CD4-positive, CD25-positive, alpha-beta regulatory T cell (primary cell): Measurements from ENCODE around the gene SLC10A7. TPM values are rescaled to one million over a fixed set of nuclear protein-coding genes. Genes with fewer than 3 reads are reported as not detected.
"Not testable (repeated sequence)": the region's sequence is repeated elsewhere in the genome, so short reads cannot be mapped to it uniquely, and the experiment has no call there.

Source experiments
- ATAC-seq, 2 donors: fragments of 150-1000 bp; cut with Tn5 transposase; one replicate each; pipeline ENCODE4 v1.10.0; 2021; ENCODE audit warnings: low read depth in 2 of 2, moderate number of reproducible peaks in 2 of 2, moderate library complexity in 1 of 2
- DNase-seq, 3 donors: peaks; one replicate each; pipeline versions ENCODE4 v3.0.0 to v3.0.0-alpha.2; 2012 to 2022; ENCODE audit warnings: mixed read lengths in 1 of 3
- H3K27ac ChIP-seq: one replicate; pipeline ENCODE4 v1.7.0; 2013; ENCODE audit warnings: mild to moderate bottlenecking, low read length; ENCODE audit not compliant: insufficient read depth, poor library complexity, severe bottlenecking
- H3K27me3 ChIP-seq: one replicate; pipeline ENCODE4 v1.7.0; 2013; ENCODE audit warnings: low read length; ENCODE audit not compliant: control insufficient read depth, insufficient read depth
- H3K36me3 ChIP-seq: one replicate; pipeline ENCODE4 v1.7.0; 2013; ENCODE audit warnings: mild to moderate bottlenecking, low read length, moderate library complexity; ENCODE audit not compliant: control insufficient read depth, insufficient read depth
- H3K4me1 ChIP-seq: 2 replicates; pipeline ENCODE4 v1.7.0; 2013; ENCODE audit warnings: mild to moderate bottlenecking, low read length; ENCODE audit not compliant: insufficient read depth, control insufficient read depth, poor library complexity, severe bottlenecking
- H3K4me3 ChIP-seq: one replicate; pipeline ENCODE4 v1.7.0; 2013; ENCODE audit warnings: low read depth, mild to moderate bottlenecking, low read length, moderate library complexity
- H3K9me3 ChIP-seq, 2 experiments: 1 replicate in 1 of 2; 2 replicates in 1 of 2; pipeline ENCODE4 v1.7.0; 2013; ENCODE audit warnings: low read length in 2 of 2, mild to moderate bottlenecking in 1 of 2, moderate library complexity in 1 of 2; ENCODE audit not compliant: control insufficient read depth in 2 of 2
- H3K27ac Mint-ChIP-seq, 3 donors: one replicate each; pipeline ENCODE4 v1.8.0; 2020 to 2022; ENCODE audit warnings: mild to moderate bottlenecking in 3 of 3, mixed read lengths in 3 of 3, moderate library complexity in 2 of 3
- H3K27me3 Mint-ChIP-seq: one replicate; pipeline ENCODE4 v1.8.0; 2022; ENCODE audit warnings: mild to moderate bottlenecking, mixed read lengths
- H3K36me3 Mint-ChIP-seq: one replicate; pipeline ENCODE4 v1.8.0; 2020; ENCODE audit warnings: mixed read lengths
- H3K4me1 Mint-ChIP-seq, 4 donors: one replicate each; pipeline ENCODE4 v1.8.0; 2020 to 2022; ENCODE audit warnings: mixed read lengths in 4 of 4, mild to moderate bottlenecking in 1 of 4
- H3K4me3 Mint-ChIP-seq, 4 donors: one replicate each; pipeline ENCODE4 v1.8.0; 2020 to 2022; ENCODE audit warnings: mild to moderate bottlenecking in 4 of 4, mixed read lengths in 4 of 4, moderate library complexity in 3 of 4
- H3K9me3 Mint-ChIP-seq, 7 donors: one replicate each; pipeline ENCODE4 v1.8.0; 2020 to 2022; ENCODE audit warnings: mixed read lengths in 7 of 7, mild to moderate bottlenecking in 3 of 7, moderate library complexity in 2 of 7
- polyA plus RNA-seq, 4 donors: library from polyadenylated mRNA; unstranded; fragments of 300-500 nt; fragmentation: Illumina TruSeq; gene quantifications; one replicate each; pipeline ENCODE4 v1.2.3, GENCODE V29; 2021
- total RNA-seq: library from RNA; stranded (reverse); gene quantifications from one replicate; pipeline ENCODE4 v1.2.3, GENCODE V29; 2022

Gene SLC10A7
- total and polyA plus RNA-seq, 5 donors from 2014 or later: 8.6 to 24.1 (median 10.4) TPM

GRCh38 chr4:146379744-146380143 lies 142.0 kb downstream of the SLC10A7 start:
- Histone ChIP-seq H3K4me3 (no peak overlapping the region), H3K36me3 (no peaks in the 10 kb centered on the region), H3K27ac (no peak overlapping the region), H3K4me1 (no peaks in the 10 kb centered on the region), H3K9me3 (no peaks in the 10 kb centered on the region), H3K27me3 (no peaks in the 10 kb centered on the region)
- H3K4me3 Mint-ChIP-seq: no peak overlapping the region
- H3K9me3 Mint-ChIP-seq: no peaks in the 10 kb centered on the region
- H3K27me3 Mint-ChIP-seq: no peaks in the 10 kb centered on the region
- H3K36me3 Mint-ChIP-seq: peaks cover 11% of the 10 kb centered on the region
- H3K27ac Mint-ChIP-seq: no peak overlapping the region
- H3K4me1 Mint-ChIP-seq: peaks cover 4 to 17% (median 11%) of the 10 kb centered on the region in 4 donors
- ATAC-seq: no peak
- no peak for DNase-seq

GRCh38 chr4:146371812-146372211 lies 149.9 kb downstream of the SLC10A7 start:
- H3K27me3 Mint-ChIP-seq: no peaks in the 10 kb centered on the region
- H3K4me3 ChIP-seq: no peak overlapping the region

DNA sequence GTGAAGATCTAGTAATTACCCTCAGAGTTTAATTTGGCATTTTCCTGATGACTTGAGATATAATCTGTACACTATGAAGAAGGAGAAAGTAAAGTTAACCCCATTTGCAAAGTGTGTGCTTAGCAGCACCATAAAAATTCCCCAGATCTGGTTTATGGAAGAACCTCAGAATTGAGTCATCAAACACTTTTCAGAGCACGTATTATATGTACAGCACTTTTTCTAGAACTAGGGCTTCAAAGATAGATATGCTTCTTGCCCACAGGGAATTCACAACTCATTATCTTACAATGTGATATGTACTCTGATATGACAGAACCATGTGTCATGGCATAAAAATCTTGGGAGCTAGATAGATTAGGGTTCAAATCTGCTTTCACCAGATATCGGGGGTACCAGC lies 150.9 kb downstream of the SLC10A7 start:
- no peak for ATAC-seq
- no peaks in the 10 kb centered on the region for H3K9me3 ChIP-seq
- H3K27ac Mint-ChIP-seq: no peak overlapping the region

More at GRCh38 chr4:146371812-146372211, 149.9 kb downstream of the SLC10A7 start:
- H3K27ac Mint-ChIP-seq: no peak overlapping the region
- Histone ChIP-seq H3K27ac (no peak overlapping the region), H3K36me3 (no peaks in the 10 kb centered on the region), H3K27me3 (no peaks in the 10 kb centered on the region), H3K4me1 (no peaks in the 10 kb centered on the region), H3K9me3 (no peaks in the 10 kb centered on the region)
- no peak for ATAC-seq
- H3K36me3 Mint-ChIP-seq: peaks cover 4% of the 10 kb centered on the region
- no peak for DNase-seq
- H3K4me3 Mint-ChIP-seq: no peak overlapping the region
- H3K4me1 Mint-ChIP-seq: peaks cover 0 to 22% (median 10%) of the 10 kb centered on the region in 4 donors
- no peaks in the 10 kb centered on the region for H3K9me3 Mint-ChIP-seq

GRCh38 chr4:146369446-146369845 lies 152.3 kb downstream of the SLC10A7 start:
- Mint-ChIP-seq H3K4me1 (peaks cover 0 to 18% (median 10%) of the 10 kb centered on the region in 4 donors), H3K36me3 (no peaks in the 10 kb centered on the region), H3K27me3 (no peaks in the 10 kb centered on the region), H3K9me3 (no peaks in the 10 kb centered on the region), H3K27ac (no peak overlapping the region), H3K4me3 (no peak overlapping the region)
- no peak for ATAC-seq
- H3K9me3 ChIP-seq: no peaks in the 10 kb centered on the region
- no peak overlapping the region for H3K27ac ChIP-seq
- no peaks in the 10 kb centered on the region for H3K36me3 ChIP-seq
- no peak for DNase-seq
- no peaks in the 10 kb centered on the region for H3K4me1 ChIP-seq
- H3K4me3 ChIP-seq: no peak overlapping the region
- no peaks in the 10 kb centered on the region for H3K27me3 ChIP-seq

More for the DNA sequence above, 150.9 kb downstream of the SLC10A7 start:
- no peaks in the 10 kb centered on the region for H3K4me1 ChIP-seq
- no peaks in the 10 kb centered on the region for H3K36me3 ChIP-seq
- Mint-ChIP-seq H3K4me1 (peaks cover 0 to 23% (median 10%) of the 10 kb centered on the region in 4 donors), H3K4me3 (no peak overlapping the region), H3K36me3 (peaks cover 2% of the 10 kb centered on the region), H3K27me3 (no peaks in the 10 kb centered on the region), H3K9me3 (no peaks in the 10 kb centered on the region)
- H3K4me3 ChIP-seq: no peak overlapping the region
- DNase-seq: no peak
- H3K27me3 ChIP-seq: no peaks in the 10 kb centered on the region
- H3K27ac ChIP-seq: no peak overlapping the region

DNA sequence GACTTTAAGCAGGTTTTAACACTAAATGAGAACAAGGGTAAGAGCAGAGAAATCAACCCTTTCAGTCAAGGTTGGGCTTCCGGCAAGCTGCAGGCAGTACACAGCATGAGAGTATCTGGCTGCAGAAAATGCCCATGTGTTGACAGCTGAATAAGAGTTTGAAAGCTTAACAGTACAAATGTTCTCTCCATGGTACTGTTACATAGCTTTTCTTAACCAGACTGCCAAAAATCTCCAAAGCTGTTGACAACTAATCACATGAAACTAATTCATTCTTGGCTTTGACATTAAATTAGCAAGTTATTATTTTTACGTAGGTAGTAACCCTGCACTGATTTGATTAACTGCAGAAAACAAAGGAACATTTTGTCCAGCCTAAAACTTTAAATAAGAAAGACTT lies 153.5 kb downstream of the SLC10A7 start:
- H3K4me1 ChIP-seq: no peaks in the 10 kb centered on the region
- no peak overlapping the region for H3K27ac ChIP-seq
- no peak overlapping the region for H3K4me3 ChIP-seq
- no peaks in the 10 kb centered on the region for H3K27me3 Mint-ChIP-seq
- ATAC-seq (no peak), DNase-seq (no peak)
- peaks cover 1 to 2% of the 10 kb centered on the region in 2 experiments for H3K9me3 ChIP-seq
- H3K27me3 ChIP-seq: no peaks in the 10 kb centered on the region
- no peak overlapping the region for H3K4me3 Mint-ChIP-seq
- peaks cover 0 to 9% (median 2%) of the 10 kb centered on the region in 7 donors for H3K9me3 Mint-ChIP-seq
- no peaks in the 10 kb centered on the region for H3K36me3 ChIP-seq
- H3K4me1 Mint-ChIP-seq: peaks cover 0 to 18% (median 17%) of the 10 kb centered on the region in 4 donors
- no peak overlapping the region for H3K27ac Mint-ChIP-seq
- no peaks in the 10 kb centered on the region for H3K36me3 Mint-ChIP-seq

DNA sequence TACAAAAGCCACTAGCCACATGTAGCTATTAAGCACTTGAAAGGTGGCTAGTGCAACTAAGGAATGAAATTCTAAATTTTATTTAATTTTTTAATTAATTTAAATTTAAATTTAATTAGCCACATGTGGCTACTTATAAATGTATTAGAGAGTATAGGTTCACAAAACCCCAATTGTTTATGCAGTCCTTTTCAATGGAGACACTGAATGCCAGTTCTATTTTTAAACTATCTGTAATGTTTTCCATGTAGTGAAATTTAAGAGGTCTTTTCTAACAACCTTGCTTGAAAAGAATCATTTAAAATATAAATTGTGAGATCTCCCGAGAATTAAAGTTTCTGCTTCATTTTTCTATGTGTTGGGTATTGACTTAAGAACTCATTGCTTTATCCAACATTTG lies 154.4 kb downstream of the SLC10A7 start:
- H3K9me3 ChIP-seq: peaks cover 3 to 9% of the 10 kb centered on the region in 2 experiments
- H3K27me3 Mint-ChIP-seq: no peaks in the 10 kb centered on the region
- H3K27me3 ChIP-seq: no peaks in the 10 kb centered on the region
- no peak overlapping the region for H3K4me3 ChIP-seq
- no peaks in the 10 kb centered on the region for H3K4me1 ChIP-seq
- no peak overlapping the region for H3K27ac ChIP-seq
- no peaks in the 10 kb centered on the region for H3K36me3 ChIP-seq
- DNase-seq (no peak), ATAC-seq (no peak)
- H3K36me3 Mint-ChIP-seq: no peaks in the 10 kb centered on the region
- peaks cover 0 to 22% (median 17%) of the 10 kb centered on the region in 4 donors for H3K4me1 Mint-ChIP-seq
- peaks cover 0 to 14% (median 2%) of the 10 kb centered on the region in 7 donors for H3K9me3 Mint-ChIP-seq
- H3K27ac Mint-ChIP-seq: no peak overlapping the region
- H3K4me3 Mint-ChIP-seq: no peak overlapping the region

DNA sequence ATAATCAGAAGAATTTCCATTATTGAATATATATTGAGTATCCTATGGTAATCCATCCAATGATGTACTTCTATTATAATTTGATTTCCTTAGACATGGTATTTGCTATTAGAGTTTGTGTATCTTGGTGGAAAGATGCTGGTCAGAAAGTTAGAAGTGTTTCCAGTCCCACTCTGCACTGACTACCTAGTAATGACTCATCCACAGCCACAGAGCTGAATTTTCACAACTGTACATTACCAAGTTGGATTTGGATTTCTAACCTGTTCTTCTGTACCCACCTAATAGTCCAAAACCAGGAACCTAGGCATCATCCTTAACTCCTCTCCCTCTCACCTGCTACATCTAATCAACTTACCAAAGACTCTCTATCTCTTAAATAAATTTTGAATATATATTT lies 162.0 kb downstream of the SLC10A7 start:
- H3K27me3 Mint-ChIP-seq: no peaks in the 10 kb centered on the region

GRCh38 chr4:146350114-146350513 lies 171.6 kb downstream of the SLC10A7 start:
- ATAC-seq, H3K4me3 ChIP-seq, H3K27ac ChIP-seq, H3K36me3 Mint-ChIP-seq, H3K9me3 ChIP-seq, H3K27me3 Mint-ChIP-seq, DNase-seq, H3K27ac Mint-ChIP-seq, H3K4me1 ChIP-seq, H3K36me3 ChIP-seq, H3K27me3 ChIP-seq, H3K9me3 Mint-ChIP-seq: not testable (repeated sequence)
- peak overlapping the region in 2 of 4 donors; percentile 57 to 61 for H3K4me3 Mint-ChIP-seq
- H3K4me1 Mint-ChIP-seq: peaks cover 0 to 25% (median 8%) of the 10 kb centered on the region in 4 donors

More for the DNA sequence above, 162.0 kb downstream of the SLC10A7 start:
- Histone ChIP-seq H3K27me3 (no peaks in the 10 kb centered on the region), H3K4me3 (no peak overlapping the region), H3K4me1 (no peaks in the 10 kb centered on the region), H3K27ac (no peak overlapping the region), H3K36me3 (no peaks in the 10 kb centered on the region), H3K9me3 (peaks cover 3 to 13% of the 10 kb centered on the region in 2 experiments)
- Mint-ChIP-seq H3K4me1 (peaks cover 0 to 22% (median 4%) of the 10 kb centered on the region in 4 donors), H3K9me3 (peaks cover 0 to 23% (median 7%) of the 10 kb centered on the region in 7 donors), H3K27ac (no peak overlapping the region), H3K4me3 (no peak overlapping the region), H3K36me3 (peaks cover 15% of the 10 kb centered on the region)
- no peak for DNase-seq
- ATAC-seq: no peak
